Activated CD8-positive, alpha-beta T cell treated with anti-CD3 and anti-CD28 coated beads, Interleukin-2, amount 10 ng/mL, durations not matched to agents 7 days and 5 days (primary cell): ENCODE measurements around the gene ZNF691. TPM values are rescaled to one million over a fixed set of nuclear protein-coding genes. Genes with fewer than 3 reads are reported as not detected.
"Not testable (repeated sequence)": the region's sequence is repeated elsewhere in the genome, so short reads cannot be mapped to it uniquely, and the experiment has no call there.

Experiments
- ATAC-seq: fragments of 150-1000 bp; cut with Tn5 transposase; one replicate; pipeline ENCODE4 v1.10.0; 2021; ENCODE audit warnings: moderate library complexity
- CTCF ChIA-PET: fragments of 350-600 bp; sonication (Branson Sonifier 250); formaldehyde crosslinking; loops from one replicate; lab custom pipeline; 2021; ENCODE audit warnings: antibody characterized with exemption; lab: Charles Lee
- POLR2A ChIA-PET: fragments of 350-600 bp; sonication (Branson Sonifier 250); formaldehyde crosslinking; loops from one replicate; lab custom pipeline; 2021; ENCODE audit warnings: antibody characterized with exemption; lab: Charles Lee
- DNase-seq: peaks from one replicate; pipeline ENCODE4 v3.0.0-alpha.2; 2020
- H3K27ac Mint-ChIP-seq: one replicate; pipeline ENCODE4 v1.8.0; 2021; ENCODE audit warnings: mild to moderate bottlenecking, mixed read lengths
- H3K27me3 Mint-ChIP-seq: one replicate; pipeline ENCODE4 v1.8.0; 2021; ENCODE audit warnings: low read depth, mixed read lengths
- H3K36me3 Mint-ChIP-seq: one replicate; pipeline ENCODE4 v1.8.0; 2021; ENCODE audit warnings: low read depth, mixed read lengths
- H3K4me1 Mint-ChIP-seq: one replicate; pipeline ENCODE4 v1.8.0; 2021; ENCODE audit warnings: low read depth, mixed read lengths
- H3K4me3 Mint-ChIP-seq: one replicate; pipeline ENCODE4 v1.8.0; 2021; ENCODE audit warnings: mild to moderate bottlenecking, mixed read lengths
- H3K9me3 Mint-ChIP-seq: one replicate; pipeline ENCODE4 v1.8.0; 2022; ENCODE audit warnings: mixed read lengths; ENCODE audit not compliant: insufficient read depth
- total RNA-seq, 2 experiments: library from RNA; stranded (reverse); gene quantifications; one replicate each; pipeline ENCODE4 v1.2.3, GENCODE V29; 2021

Gene ZNF691, protein sequence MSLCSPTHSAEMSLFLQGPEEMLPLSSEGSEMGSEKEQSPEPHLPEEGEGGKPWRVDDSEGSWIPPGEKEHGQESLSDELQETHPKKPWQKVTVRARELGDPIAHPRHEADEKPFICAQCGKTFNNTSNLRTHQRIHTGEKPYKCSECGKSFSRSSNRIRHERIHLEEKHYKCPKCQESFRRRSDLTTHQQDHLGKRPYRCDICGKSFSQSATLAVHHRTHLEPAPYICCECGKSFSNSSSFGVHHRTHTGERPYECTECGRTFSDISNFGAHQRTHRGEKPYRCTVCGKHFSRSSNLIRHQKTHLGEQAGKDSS
- 1 to 10 TPM; 8.0 to 8.9 TPM for total RNA-seq

DNA sequence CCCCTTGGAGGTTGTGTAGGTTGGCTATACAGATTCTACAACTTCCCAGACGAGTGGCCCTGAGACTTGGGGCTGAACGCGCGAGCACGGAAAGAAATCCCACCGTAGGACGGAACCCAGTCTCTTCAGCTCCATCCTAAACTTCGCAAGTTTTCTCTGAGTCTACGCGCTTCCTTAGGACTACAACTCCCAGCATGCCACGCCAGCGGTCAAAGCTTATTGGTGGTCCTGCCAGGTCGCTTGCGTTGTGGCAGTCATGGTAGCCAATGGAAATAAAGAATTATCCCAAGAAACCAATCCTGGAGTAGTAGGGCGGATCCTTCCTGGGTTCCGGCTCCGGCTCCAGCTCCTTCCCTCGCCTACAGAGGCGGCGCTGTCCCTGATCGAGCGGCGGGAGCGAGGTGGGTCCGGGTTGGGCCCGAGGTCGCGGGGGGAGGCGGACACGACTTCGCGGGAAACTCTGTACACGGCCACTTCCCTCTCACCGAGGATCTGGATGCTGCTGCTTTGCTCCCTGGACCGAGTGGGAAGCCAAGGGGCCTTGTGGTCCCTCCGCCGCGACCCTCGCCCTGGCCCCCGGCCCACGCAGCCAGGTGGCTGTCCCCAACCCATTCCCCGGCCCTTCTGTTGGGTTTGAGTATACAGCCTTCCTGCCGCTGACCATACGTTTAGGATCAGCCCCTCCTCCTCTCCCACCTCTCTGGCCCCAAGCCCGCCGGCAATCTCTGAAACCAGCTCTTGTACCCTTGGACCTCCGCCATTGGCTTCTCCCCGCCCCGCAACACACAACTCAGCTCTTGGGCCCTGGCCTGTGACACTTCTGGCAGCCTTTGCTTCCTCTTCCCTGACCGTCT, at the start of gene ZNF691:
ZNF691 (plus strand) TSS at position 357 of the 854 bp plus-strand sequence. CDS start 3,046 bp downstream, outside the sequence.
- peak; percentile 99 for ATAC-seq
- DNase-seq: peak; percentile 94
- H3K9me3 Mint-ChIP-seq: no peaks in the 10 kb centered on the region
- peaks cover 30% of the 10 kb centered on the region for H3K4me1 Mint-ChIP-seq
- no peaks in the 10 kb centered on the region for H3K27me3 Mint-ChIP-seq
- peak within 1 kb of the TSS; percentile 87 for H3K4me3 Mint-ChIP-seq
- POLR2A ChIA-PET: interaction anchor here (0.7 to 4.1 kb wide), 11 partner anchors 10 to 324 kb away, joined by 3 to 28 read pairs (median 3); partner anchors contain the start of genes C1orf50, ERMAP, P3H1 and SVBP
- CTCF ChIA-PET: interaction anchor here (0.7 to 4.6 kb wide), 20 partner anchors 8 to 512 kb away, joined by 3 to 22 read pairs (median 6); partner anchors contain the start of genes C1orf50, ERMAP, P3H1 and SVBP
- H3K36me3 Mint-ChIP-seq: peaks cover 24% of the 10 kb centered on the region
- H3K27ac Mint-ChIP-seq: peak within 1 kb of the TSS; percentile 80

DNA sequence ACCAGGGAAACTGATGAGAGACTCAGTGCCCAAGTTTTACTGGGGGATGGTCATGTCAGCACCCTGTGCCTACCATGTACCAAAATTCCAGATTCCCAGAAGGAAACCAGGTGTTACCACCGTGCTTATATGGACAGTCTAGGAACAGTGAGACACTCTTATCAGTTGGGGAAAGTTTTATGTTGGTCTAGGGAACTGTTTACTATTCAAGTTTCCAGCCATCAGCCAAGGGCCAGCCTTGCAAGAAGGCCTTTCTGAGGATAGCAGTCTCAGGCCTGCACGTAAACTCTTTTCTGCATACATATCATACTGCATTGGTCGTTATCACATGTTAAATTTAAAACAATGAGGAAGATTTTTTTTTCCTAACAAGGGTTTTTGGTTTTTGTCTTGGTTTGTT, 49.0 kb upstream of the ZNF691 start:
- DNase-seq (no peak), ATAC-seq (no peak)
- Mint-ChIP-seq H3K36me3 (no peaks in the 10 kb centered on the region), H3K9me3 (no peaks in the 10 kb centered on the region), H3K27ac (no peak overlapping the region), H3K27me3 (peaks cover 10% of the 10 kb centered on the region), H3K4me3 (no peak overlapping the region), H3K4me1 (no peaks in the 10 kb centered on the region)
- CTCF ChIA-PET: interaction anchor here (0.8 kb wide), 1 partner anchor 12 kb away, joined by 3 read pairs; no protein-coding TSS in a partner anchor
- POLR2A ChIA-PET: no interaction called here

DNA sequence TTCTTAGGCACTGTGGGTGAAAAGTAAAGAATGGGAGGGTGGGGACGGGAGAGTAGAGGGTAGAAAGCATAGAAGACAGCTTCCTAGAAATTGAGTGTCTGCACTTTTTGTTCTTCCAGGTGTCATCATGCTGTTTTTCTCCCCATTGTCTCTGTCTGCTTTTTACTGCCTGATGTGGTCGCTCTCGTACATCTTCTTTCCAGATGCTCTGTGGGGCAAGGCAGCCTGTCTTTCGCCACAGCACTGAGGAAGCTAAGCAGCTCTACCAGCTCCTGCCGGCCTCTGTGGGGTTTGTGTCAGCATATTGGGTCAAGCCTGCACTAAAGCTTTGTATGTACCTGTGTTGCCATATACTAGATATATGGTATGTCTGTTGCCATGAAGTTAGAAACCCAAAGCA, 48.4 kb upstream of the ZNF691 start:
- Mint-ChIP-seq H3K4me3 (no peak overlapping the region), H3K9me3 (no peaks in the 10 kb centered on the region), H3K27ac (no peak overlapping the region), H3K27me3 (peaks cover 10% of the 10 kb centered on the region), H3K4me1 (no peaks in the 10 kb centered on the region), H3K36me3 (no peaks in the 10 kb centered on the region)
- no peak for DNase-seq
- CTCF ChIA-PET: interaction anchor here (0.8 kb wide), 1 partner anchor 12 kb away, joined by 3 read pairs; no protein-coding TSS in a partner anchor
- POLR2A ChIA-PET: no interaction called here
- ATAC-seq: no peak

DNA sequence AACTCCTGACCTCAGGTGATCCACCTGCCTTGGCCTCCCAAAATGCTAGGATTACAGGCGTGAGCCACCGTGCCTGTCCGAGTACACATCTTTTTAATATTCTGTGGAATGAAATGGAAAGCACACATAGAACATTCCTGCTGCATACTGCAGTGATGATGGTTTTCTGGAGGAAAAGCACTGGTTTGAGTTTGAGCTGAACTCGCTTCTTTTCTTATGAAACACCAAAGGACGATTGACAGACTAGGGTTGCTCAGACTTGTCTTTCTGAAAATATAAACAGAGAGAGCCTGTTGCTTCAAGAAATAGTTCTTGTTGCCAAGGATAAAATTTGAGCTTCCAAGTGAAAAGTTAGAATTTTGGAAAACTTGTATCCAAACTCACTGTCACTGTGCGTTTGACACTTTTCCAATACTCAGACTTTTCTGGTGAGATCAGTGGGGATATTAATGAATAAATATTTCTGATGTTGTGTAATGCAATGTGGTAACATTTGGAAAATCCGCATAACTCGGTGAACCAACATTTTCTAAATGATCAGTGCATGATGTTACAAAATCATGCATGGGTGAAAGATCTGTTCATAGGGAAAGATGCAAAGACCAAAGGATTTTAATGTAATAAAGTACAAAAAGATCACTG, 44.5 kb upstream of the ZNF691 start:
- CTCF ChIA-PET: no interaction called here
- Mint-ChIP-seq H3K4me3 (no peak overlapping the region), H3K27me3 (peaks cover 8% of the 10 kb centered on the region), H3K9me3 (no peaks in the 10 kb centered on the region), H3K27ac (no peak overlapping the region), H3K36me3 (peaks cover 7% of the 10 kb centered on the region), H3K4me1 (no peaks in the 10 kb centered on the region)
- DNase-seq (no peak), ATAC-seq (no peak)
- POLR2A ChIA-PET: interaction anchor here (1.3 kb wide), 1 partner anchor 15 kb away, joined by 3 read pairs; the partner anchor contains the start of gene ERMAP

DNA sequence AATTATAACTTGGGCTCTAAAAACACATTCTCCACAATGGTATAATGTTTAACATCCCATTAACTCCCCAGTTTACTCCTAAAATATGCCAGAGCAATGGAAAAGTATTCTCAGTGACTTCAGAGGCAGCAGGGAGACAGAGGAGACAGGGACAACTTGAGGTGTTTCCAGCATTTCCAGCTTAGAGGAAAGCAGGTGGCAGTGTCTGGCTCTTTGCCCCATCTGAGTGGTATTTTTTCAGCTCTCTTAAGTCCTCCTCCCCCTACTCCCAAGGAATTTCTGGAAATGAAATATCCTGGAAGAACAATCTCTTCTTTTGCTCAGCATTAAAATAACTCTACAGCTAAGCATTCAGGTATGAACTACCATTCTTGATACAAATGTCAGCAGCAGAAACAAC, 40.2 kb upstream of the ZNF691 start:
- no peak for DNase-seq
- ATAC-seq: no peak
- H3K9me3 Mint-ChIP-seq: no peaks in the 10 kb centered on the region
- H3K27me3 Mint-ChIP-seq: peaks cover 2% of the 10 kb centered on the region
- H3K4me1 Mint-ChIP-seq: peaks cover 5% of the 10 kb centered on the region
- ChIA-PET CTCF (no interaction called here), POLR2A (no interaction called here)
- no peak overlapping the region for H3K27ac Mint-ChIP-seq
- H3K36me3 Mint-ChIP-seq: peaks cover 7% of the 10 kb centered on the region
- H3K4me3 Mint-ChIP-seq: no peak overlapping the region

DNA sequence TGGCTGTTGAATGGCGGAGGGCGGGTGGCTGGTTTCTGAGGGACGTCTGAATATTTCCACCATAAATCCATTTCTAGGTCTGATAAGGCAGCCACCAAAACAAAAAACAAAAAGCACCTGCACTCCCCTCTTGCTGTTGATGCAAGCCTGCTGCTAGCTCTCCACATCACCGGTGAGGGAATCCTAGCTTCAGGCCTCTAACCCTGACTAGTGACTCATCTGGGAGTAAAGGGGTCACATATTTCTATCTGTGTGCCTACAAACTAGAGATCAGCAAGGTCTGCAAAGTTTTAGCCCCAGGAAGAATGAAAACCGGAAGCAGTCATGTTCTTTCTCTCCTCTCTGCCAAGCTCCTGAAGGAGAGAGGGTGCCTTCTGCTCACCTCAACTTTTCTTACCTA, 39.8 kb upstream of the ZNF691 start:
- Mint-ChIP-seq H3K27ac (no peak overlapping the region), H3K4me1 (peaks cover 5% of the 10 kb centered on the region), H3K36me3 (peaks cover 7% of the 10 kb centered on the region), H3K4me3 (no peak overlapping the region), H3K27me3 (peaks cover 2% of the 10 kb centered on the region), H3K9me3 (no peaks in the 10 kb centered on the region)
- ChIA-PET POLR2A (interaction anchor here (0.6 kb wide), 1 partner anchor 397 kb away, joined by 3 read pairs; no protein-coding TSS in a partner anchor), CTCF (no interaction called here)
- ATAC-seq (no peak), DNase-seq (no peak)

DNA sequence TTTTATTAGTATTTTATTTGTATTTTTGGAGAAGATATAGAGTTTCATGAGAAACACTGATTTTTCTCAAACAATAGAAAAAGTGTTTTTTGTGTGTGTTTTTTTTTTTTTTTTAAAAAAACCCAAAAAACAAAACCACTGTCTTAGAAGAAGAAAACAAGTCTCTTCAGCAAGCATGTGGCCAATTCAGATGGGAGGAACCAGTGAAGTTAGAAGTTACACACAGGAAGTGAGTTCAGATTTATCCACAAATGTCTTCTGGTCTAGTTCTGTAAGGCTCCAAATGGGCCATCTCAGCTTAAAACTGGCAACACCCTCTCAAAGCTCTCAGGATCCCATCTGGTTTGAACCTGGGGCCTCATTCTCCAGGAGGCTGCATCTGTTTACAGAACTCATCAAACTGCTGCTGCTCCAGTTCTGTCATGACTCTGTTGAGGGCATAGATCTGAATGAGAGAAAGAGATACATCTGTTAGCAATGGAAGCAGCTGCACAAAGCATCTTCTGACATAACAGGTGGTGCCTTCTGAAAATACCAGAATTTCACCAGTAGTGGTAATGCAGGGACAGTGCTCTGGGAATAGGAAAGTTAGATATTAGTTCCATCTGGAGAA, 39.3 kb upstream of the ZNF691 start:
- Mint-ChIP-seq H3K36me3 (peaks cover 7% of the 10 kb centered on the region), H3K9me3 (no peaks in the 10 kb centered on the region), H3K27me3 (peaks cover under 1% of the 10 kb centered on the region), H3K4me1 (peaks cover 5% of the 10 kb centered on the region), H3K4me3 (no peak overlapping the region), H3K27ac (no peak overlapping the region)
- CTCF ChIA-PET: no interaction called here
- no peak for ATAC-seq
- DNase-seq: no peak
- POLR2A ChIA-PET: interaction anchor here (0.6 to 2.4 kb wide), 2 partner anchors 10 to 396 kb away, joined by 3 to 7 read pairs; partner anchors contain the start of genes ERMAP and SVBP

DNA sequence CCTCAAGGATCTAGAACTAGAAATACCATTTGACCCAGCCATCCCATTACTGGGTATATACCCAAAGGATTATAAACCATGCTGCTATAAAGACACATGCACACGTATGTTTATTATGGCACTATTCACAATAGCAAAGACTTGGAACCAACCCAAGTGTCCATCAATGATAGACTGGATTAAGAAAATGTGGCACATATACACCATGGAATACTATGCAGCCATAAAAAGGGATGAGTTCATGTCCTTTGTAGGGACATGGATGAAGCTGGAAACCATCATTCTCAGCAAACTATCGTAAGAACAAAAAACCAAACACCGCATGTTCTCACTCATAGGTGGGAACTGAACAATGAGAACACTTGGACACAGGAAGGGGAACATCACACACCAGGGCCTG, 31.6 kb upstream of the ZNF691 start:
- DNase-seq, H3K27ac Mint-ChIP-seq, H3K27me3 Mint-ChIP-seq, ATAC-seq, H3K4me3 Mint-ChIP-seq, POLR2A ChIA-PET, H3K9me3 Mint-ChIP-seq, H3K36me3 Mint-ChIP-seq: not testable (repeated sequence)
- H3K4me1 Mint-ChIP-seq: peaks cover 19% of the 10 kb centered on the region
- CTCF ChIA-PET: interaction anchor here (2.1 kb wide), 1 partner anchor 37 kb away, joined by 9 read pairs; no protein-coding TSS in a partner anchor

DNA sequence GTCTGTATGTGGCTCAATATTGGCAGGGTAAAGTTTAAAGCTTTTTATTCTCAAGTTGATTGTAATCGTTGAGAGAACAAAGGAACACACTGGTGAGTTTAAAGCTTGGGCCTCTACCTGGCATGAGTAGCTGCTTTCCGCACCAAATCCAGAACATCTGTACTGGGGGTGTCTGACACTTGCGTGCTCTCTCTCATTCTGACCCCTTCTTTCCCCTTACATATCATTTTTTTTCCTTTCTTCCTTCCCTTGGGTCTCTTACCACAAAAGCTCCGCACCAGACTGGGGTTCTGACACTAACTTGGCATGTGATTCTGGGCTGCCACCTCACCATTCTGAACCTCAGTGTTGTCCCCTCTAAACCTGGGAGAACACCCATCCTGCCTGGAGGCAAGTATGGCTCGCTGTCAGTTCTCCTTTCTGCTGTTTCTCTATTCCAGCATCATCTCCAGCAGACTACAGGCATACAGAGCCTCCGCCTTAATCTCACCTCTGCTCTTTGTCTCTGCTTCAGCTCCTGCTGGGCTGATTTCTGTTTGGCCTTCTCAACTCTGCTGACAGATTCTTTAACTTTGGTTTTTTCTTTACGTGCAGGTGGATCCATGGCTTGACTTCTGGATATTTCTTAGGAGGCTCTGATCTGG, 30.4 kb upstream of the ZNF691 start:
- ChIA-PET CTCF (interaction anchor here (1.3 to 2.9 kb wide), 6 partner anchors 22 to 258 kb away, joined by 3 to 21 read pairs (median 6); partner anchors contain the start of genes C1orf50, P3H1 and ZNF691), POLR2A (interaction anchor here (1.0 to 2.2 kb wide), 4 partner anchors 8 to 49 kb away, joined by 3 to 17 read pairs (median 10); partner anchors contain the start of genes C1orf50, P3H1 and ZNF691)
- Mint-ChIP-seq H3K36me3 (peaks cover 5% of the 10 kb centered on the region), H3K27ac (peak overlapping the region; percentile 82), H3K9me3 (no peaks in the 10 kb centered on the region), H3K27me3 (no peaks in the 10 kb centered on the region), H3K4me3 (peak overlapping the region; percentile 86), H3K4me1 (peaks cover 23% of the 10 kb centered on the region)
- DNase-seq: peak; percentile 28
- ATAC-seq: peak; percentile 5
